Measurements from ENCODE around the gene STPG3.

The STPG3 gene

GRCh38 chr9:137216188-137216965, 34.7 kb upstream of the STPG3 start:
- Histone ChIP-seq H3K36me3 (ENCODE audit: control insufficient read depth, insufficient read depth, low read length) (peaks cover 44% of the 10 kb centered on the region), H3K27me3 (ENCODE audit: control insufficient read depth, insufficient read depth, low read length) (no peaks in the 10 kb centered on the region; the same call in 1 of the 2 replicates), H3K4me3 (ENCODE audit: low read depth, low read length) (no peak overlapping the region), H3K4me1 (ENCODE audit: control insufficient read depth, insufficient read depth, low read length) (peaks cover 22% of the 10 kb centered on the region), H3K9me3 (ENCODE audit: control insufficient read depth, insufficient read depth, low read depth, low read length) (no peaks in the 10 kb centered on the region), H3K27ac (ENCODE audit: low read depth, low read length) (no peak overlapping the region), H3K9ac (ENCODE audit: low read length) (no peak overlapping the region)

GRCh38 chr9:137217276-137218211, 33.5 kb upstream of the STPG3 start:
- H3K27me3 ChIP-seq (ENCODE audit: control insufficient read depth, insufficient read depth, low read length): peaks cover 3% of the 10 kb centered on the region
- H3K27ac ChIP-seq (ENCODE audit: low read depth, low read length): no peak overlapping the region
- peaks cover 42% of the 10 kb centered on the region for H3K36me3 ChIP-seq (ENCODE audit: control insufficient read depth, insufficient read depth, low read length)
- peaks cover 22% of the 10 kb centered on the region for H3K4me1 ChIP-seq (ENCODE audit: control insufficient read depth, insufficient read depth, low read length)
- peak overlapping the region; percentile 18 for H3K4me3 ChIP-seq (ENCODE audit: low read depth, low read length)
- H3K9me3 ChIP-seq (ENCODE audit: control insufficient read depth, insufficient read depth, low read depth, low read length): no peaks in the 10 kb centered on the region
- no peak overlapping the region for H3K9ac ChIP-seq (ENCODE audit: low read length)

- Histone ChIP-seq H3K27ac (ENCODE audit: low read depth, low read length) (no peak overlapping the region; the same call in 1 of the 2 replicates), H3K4me1 (ENCODE audit: control insufficient read depth, insufficient read depth, low read length) (peaks cover 28% of the 10 kb centered on the region), H3K36me3 (ENCODE audit: control insufficient read depth, insufficient read depth, low read length) (peaks cover 35% of the 10 kb centered on the region), H3K4me3 (ENCODE audit: low read depth, low read length) (no peak overlapping the region), H3K27me3 (ENCODE audit: control insufficient read depth, insufficient read depth, low read length) (peaks cover 9% of the 10 kb centered on the region), H3K9me3 (ENCODE audit: control insufficient read depth, insufficient read depth, low read depth, low read length) (no peaks in the 10 kb centered on the region), H3K9ac (ENCODE audit: low read length) (peak overlapping the region; percentile 6)
These were observed 32.8 kb upstream of the STPG3 start for GRCh38 chr9:137218212-137218753.

- peaks cover 9% of the 10 kb centered on the region for H3K27me3 ChIP-seq (ENCODE audit: control insufficient read depth, insufficient read depth, low read length)
- H3K36me3 ChIP-seq (ENCODE audit: control insufficient read depth, insufficient read depth, low read length): peaks cover 30% of the 10 kb centered on the region
- H3K4me3 ChIP-seq (ENCODE audit: low read depth, low read length): no peak overlapping the region
These were observed 32.3 kb upstream of the STPG3 start for GRCh38 chr9:137218754-137219271.

GRCh38 chr9:137219757-137220316, 31.2 kb upstream of the STPG3 start:
- Histone ChIP-seq H3K27me3 (ENCODE audit: control insufficient read depth, insufficient read depth, low read length) (peaks cover 9% of the 10 kb centered on the region), H3K4me1 (ENCODE audit: control insufficient read depth, insufficient read depth, low read length) (peaks cover 28% of the 10 kb centered on the region), H3K4me3 (ENCODE audit: low read depth, low read length) (no peak overlapping the region), H3K36me3 (ENCODE audit: control insufficient read depth, insufficient read depth, low read length) (peaks cover 24% of the 10 kb centered on the region), H3K9ac (ENCODE audit: low read length) (no peak overlapping the region), H3K9me3 (ENCODE audit: control insufficient read depth, insufficient read depth, low read depth, low read length) (no peaks in the 10 kb centered on the region), H3K27ac (ENCODE audit: low read depth, low read length) (no peak overlapping the region)

More at GRCh38 chr9:137218754-137219271, 32.3 kb upstream of the STPG3 start:
- Histone ChIP-seq H3K9me3 (ENCODE audit: control insufficient read depth, insufficient read depth, low read depth, low read length) (no peaks in the 10 kb centered on the region), H3K27ac (ENCODE audit: low read depth, low read length) (no peak overlapping the region; the same call in 1 of the 2 replicates), H3K9ac (ENCODE audit: low read length) (no peak overlapping the region), H3K4me1 (ENCODE audit: control insufficient read depth, insufficient read depth, low read length) (peaks cover 28% of the 10 kb centered on the region)

- Histone ChIP-seq H3K4me3 (ENCODE audit: low read depth, low read length) (no peak overlapping the region), H3K9ac (ENCODE audit: low read length) (no peak overlapping the region), H3K9me3 (ENCODE audit: control insufficient read depth, insufficient read depth, low read depth, low read length) (no peaks in the 10 kb centered on the region), H3K27me3 (ENCODE audit: control insufficient read depth, insufficient read depth, low read length) (peaks cover 9% of the 10 kb centered on the region), H3K36me3 (ENCODE audit: control insufficient read depth, insufficient read depth, low read length) (peaks cover 18% of the 10 kb centered on the region), H3K27ac (ENCODE audit: low read depth, low read length) (no peak overlapping the region), H3K4me1 (ENCODE audit: control insufficient read depth, insufficient read depth, low read length) (peaks cover 28% of the 10 kb centered on the region)
These were observed 30.6 kb upstream of the STPG3 start for GRCh38 chr9:137220317-137221094.

- Histone ChIP-seq H3K27me3 (ENCODE audit: control insufficient read depth, insufficient read depth, low read length) (peaks cover 9% of the 10 kb centered on the region), H3K9me3 (ENCODE audit: control insufficient read depth, insufficient read depth, low read depth, low read length) (no peaks in the 10 kb centered on the region), H3K9ac (ENCODE audit: low read length) (no peak overlapping the region), H3K27ac (ENCODE audit: low read depth, low read length) (no peak overlapping the region), H3K36me3 (ENCODE audit: control insufficient read depth, insufficient read depth, low read length) (peaks cover 12% of the 10 kb centered on the region), H3K4me1 (ENCODE audit: control insufficient read depth, insufficient read depth, low read length) (peaks cover 28% of the 10 kb centered on the region), H3K4me3 (ENCODE audit: low read depth, low read length) (peak overlapping the region; percentile 60; the same call in 1 of the 2 replicates)
These were observed 30.0 kb upstream of the STPG3 start for GRCh38 chr9:137221095-137221505.

- H3K4me3 ChIP-seq (ENCODE audit: low read depth, low read length): peak overlapping the region; percentile 60
- peaks cover 28% of the 10 kb centered on the region for H3K4me1 ChIP-seq (ENCODE audit: control insufficient read depth, insufficient read depth, low read length)
- H3K27ac ChIP-seq (ENCODE audit: low read depth, low read length): no peak overlapping the region
- H3K9me3 ChIP-seq (ENCODE audit: control insufficient read depth, insufficient read depth, low read depth, low read length): no peaks in the 10 kb centered on the region
- H3K27me3 ChIP-seq (ENCODE audit: control insufficient read depth, insufficient read depth, low read length): peaks cover 9% of the 10 kb centered on the region
- no peak overlapping the region for H3K9ac ChIP-seq (ENCODE audit: low read length)
- H3K36me3 ChIP-seq (ENCODE audit: control insufficient read depth, insufficient read depth, low read length): peaks cover 7% of the 10 kb centered on the region
These were observed 29.5 kb upstream of the STPG3 start for GRCh38 chr9:137221506-137222111.

GRCh38 chr9:137222190-137223077, 28.7 kb upstream of the STPG3 start, which contains the start of gene RNF208:
Gene RNF208, minus strand, starts transcription at chr9:137222240. Its CDS starts 1,028 bp downstream, at chr9:137221212.
- H3K4me3 ChIP-seq (ENCODE audit: low read depth, low read length): peak within 1 kb of the TSS; percentile 92
- no peak within 1 kb of the TSS for H3K27ac ChIP-seq (ENCODE audit: low read depth, low read length)
- peaks cover 27% of the 10 kb centered on the region for H3K4me1 ChIP-seq (ENCODE audit: control insufficient read depth, insufficient read depth, low read length)

More at GRCh38 chr9:137222190-137223077, 28.7 kb upstream of the STPG3 start, which contains the start of gene RNF208:
- Histone ChIP-seq H3K27me3 (ENCODE audit: control insufficient read depth, insufficient read depth, low read length) (peaks cover 9% of the 10 kb centered on the region), H3K9ac (ENCODE audit: low read length) (peak within 1 kb of the TSS; percentile 5), H3K9me3 (ENCODE audit: control insufficient read depth, insufficient read depth, low read depth, low read length) (no peaks in the 10 kb centered on the region), H3K36me3 (ENCODE audit: control insufficient read depth, insufficient read depth, low read length) (peaks cover 3% of the 10 kb centered on the region; the same call in 1 of the 2 replicates)

Measured in HUES6 (cell line).